Fibroblast of the aortic adventitia (primary cell): ENCODE data around the gene HDHD3. TPM values are rescaled to one million over a fixed set of nuclear protein-coding genes. Genes with fewer than 3 reads are reported as not detected.

ENCODE experiments used
- DNase-seq: peaks from one replicate; pipeline ENCODE4 v3.0.0-alpha.2; 2010; ENCODE audit warnings: low read depth
- H3K4me3 ChIP-seq: 2 replicates; pipeline ENCODE4 v1.5.1; 2011; ENCODE audit warnings: low read depth, mild to moderate bottlenecking, control low read depth, low read length, moderate library complexity
- total RNA-seq: library from RNA; depleted of rRNA; stranded (reverse); fragments of >200 nt; gene quantifications from 2 replicates; pipeline ENCODE4 v1.2.3, GENCODE V29; 2012; ENCODE audit warnings: low replicate concordance
- TF ChIP-seq, protein P1 (sequence below): IDR thresholded peaks from 2 replicates; pipeline ENCODE4 v1.5.1; 2011; ENCODE audit warnings: mild to moderate bottlenecking, low read length, control low read depth, inconsistent platforms; ENCODE audit not compliant: insufficient read depth

Gene HDHD3
- total RNA-seq, 1 donor, result 7.8 TPM

DNA sequence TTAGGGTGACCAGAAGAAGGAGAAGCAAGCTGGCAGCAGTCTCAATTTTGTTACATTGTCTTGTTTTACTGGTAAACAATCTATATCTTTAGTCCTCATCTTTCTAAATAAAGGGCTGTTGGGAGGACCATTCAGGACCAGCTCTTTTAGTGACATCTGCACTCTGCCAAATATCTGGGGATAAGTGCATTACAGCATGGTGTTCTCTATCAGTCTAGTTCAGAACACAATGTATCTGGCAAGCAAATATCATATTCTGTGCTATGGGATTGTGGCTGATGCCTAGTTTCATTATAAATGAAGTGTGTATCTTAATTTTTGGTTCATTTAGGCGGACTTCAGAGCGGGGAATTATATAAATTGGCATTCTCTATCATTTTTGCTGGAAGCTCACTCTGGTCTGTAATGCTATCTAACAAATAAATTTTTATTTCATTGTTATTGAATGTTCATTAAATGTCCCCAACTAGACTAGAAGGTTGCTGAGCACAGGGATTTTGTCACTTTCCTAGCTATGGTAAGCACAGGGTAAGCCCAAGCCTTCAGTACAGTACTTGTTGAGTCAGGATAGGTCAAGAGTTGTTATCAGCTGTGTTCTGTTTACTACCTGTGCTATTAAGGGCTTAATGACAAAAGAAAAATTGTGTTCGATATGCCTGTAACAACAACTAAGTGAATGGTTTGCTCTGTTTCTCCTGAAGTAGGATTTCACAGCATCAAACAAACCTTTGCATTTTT, 48.6 kb downstream of the HDHD3 start:
- TF ChIP-seq, protein P1, sequence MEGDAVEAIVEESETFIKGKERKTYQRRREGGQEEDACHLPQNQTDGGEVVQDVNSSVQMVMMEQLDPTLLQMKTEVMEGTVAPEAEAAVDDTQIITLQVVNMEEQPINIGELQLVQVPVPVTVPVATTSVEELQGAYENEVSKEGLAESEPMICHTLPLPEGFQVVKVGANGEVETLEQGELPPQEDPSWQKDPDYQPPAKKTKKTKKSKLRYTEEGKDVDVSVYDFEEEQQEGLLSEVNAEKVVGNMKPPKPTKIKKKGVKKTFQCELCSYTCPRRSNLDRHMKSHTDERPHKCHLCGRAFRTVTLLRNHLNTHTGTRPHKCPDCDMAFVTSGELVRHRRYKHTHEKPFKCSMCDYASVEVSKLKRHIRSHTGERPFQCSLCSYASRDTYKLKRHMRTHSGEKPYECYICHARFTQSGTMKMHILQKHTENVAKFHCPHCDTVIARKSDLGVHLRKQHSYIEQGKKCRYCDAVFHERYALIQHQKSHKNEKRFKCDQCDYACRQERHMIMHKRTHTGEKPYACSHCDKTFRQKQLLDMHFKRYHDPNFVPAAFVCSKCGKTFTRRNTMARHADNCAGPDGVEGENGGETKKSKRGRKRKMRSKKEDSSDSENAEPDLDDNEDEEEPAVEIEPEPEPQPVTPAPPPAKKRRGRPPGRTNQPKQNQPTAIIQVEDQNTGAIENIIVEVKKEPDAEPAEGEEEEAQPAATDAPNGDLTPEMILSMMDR, result no peak
- no peak for DNase-seq
- no peak overlapping the region for H3K4me3 ChIP-seq

DNA sequence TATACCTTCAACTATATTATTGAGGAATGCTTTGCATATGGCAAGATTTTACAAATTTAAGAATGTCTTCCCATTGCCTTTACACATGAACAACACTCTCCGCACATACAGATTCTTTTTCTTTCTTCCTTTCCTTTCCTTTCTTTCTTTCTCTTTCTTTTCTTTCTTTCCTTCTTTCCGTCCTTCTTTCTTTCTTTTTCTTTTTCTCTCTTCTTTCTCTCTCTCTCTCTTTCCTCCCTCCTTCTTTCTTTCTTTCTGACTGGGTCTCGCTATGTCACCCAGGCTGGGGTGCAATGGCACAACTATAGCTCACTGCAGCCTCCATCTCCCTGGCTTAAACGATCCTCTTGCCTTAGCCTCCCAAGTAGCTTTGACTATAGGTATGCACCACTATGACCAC, 50.6 kb downstream of the HDHD3 start:
- TF ChIP-seq, protein P1, result no peak
- DNase-seq, result no peak
- no peak overlapping the region for H3K4me3 ChIP-seq

Other genes with a start within 250 kb of the HDHD3 start
- gene SLC31A2, start 226.0 kb downstream of the HDHD3 start, total RNA-seq, result 7.0 and 8.0 TPM in 2 replicates
- 10.5 and 27.7 TPM in 2 replicates for gene FKBP15, start 155.7 kb downstream of the HDHD3 start, total RNA-seq
- gene SLC31A1, start 155.4 kb downstream of the HDHD3 start, total RNA-seq, result 15.2 and 32.9 TPM in 2 replicates
- 57.1 and 124 TPM in 2 replicates for gene CDC26, start 101.4 kb downstream of the HDHD3 start, total RNA-seq
- 24.0 and 25.9 TPM in 2 replicates for gene PRPF4, start 101.3 kb downstream of the HDHD3 start, total RNA-seq
- gene RNF183, start 73.6 kb downstream of the HDHD3 start, total RNA-seq, result not detected in 2 replicates
- 0.33 and 2.4 TPM in 2 replicates for gene WDR31, start 36.7 kb downstream of the HDHD3 start, total RNA-seq
- gene BSPRY, start 27.4 kb downstream of the HDHD3 start, total RNA-seq, result not detected in 2 replicates
- gene ALAD, start 24.3 kb upstream of the HDHD3 start, total RNA-seq, result 17.0 and 37.9 TPM in 2 replicates
- gene POLE3, start 33.7 kb upstream of the HDHD3 start, total RNA-seq, result 15.5 and 49.7 TPM in 2 replicates
- gene C9orf43, start 33.8 kb upstream of the HDHD3 start, total RNA-seq, result 0.63 and 1.7 TPM in 2 replicates
- 22.2 and 48.9 TPM in 2 replicates for gene RGS3, start 86.7 kb upstream of the HDHD3 start, total RNA-seq